Astrocyte of the spinal cord (primary cell): Measurements from ENCODE around the gene PLBD1.
A peak's percentile ranks its signal among the peaks of the same experiment; 100 is the strongest.

Experiments
- DNase-seq: peaks from one replicate; pipeline ENCODE4 v3.0.0; 2011; ENCODE audit warnings: low read depth, low spot score
- H3K4me3 ChIP-seq: 2 replicates; pipeline ENCODE4 v1.5.1; 2011; ENCODE audit warnings: low read depth, mild to moderate bottlenecking, low read length, moderate library complexity
- CTCF ChIP-seq: IDR thresholded peaks from 2 replicates; pipeline ENCODE4 v1.5.1; 2012; ENCODE audit warnings: low read depth, mild to moderate bottlenecking, low read length, inconsistent platforms
- in situ Hi-C: cut with HindIII; loops from 2 replicates; pipeline ENCODE4 v1.10.0; 2017; ENCODE audit warnings: low sequenced_read_pairs

The PLBD1 gene

GRCh38 chr12:14589169-14590004 is 21.7 kb upstream of the PLBD1 start:
- no peak for TF ChIP-seq CTCF
- no peak for DNase-seq
- in situ Hi-C loops, result no loop called here
- no peak overlapping the region for H3K4me3 ChIP-seq

- TF ChIP-seq CTCF, result no peak
Observed at GRCh38 chr12:14588571-14588970, 20.9 kb upstream of the PLBD1 start.

DNA sequence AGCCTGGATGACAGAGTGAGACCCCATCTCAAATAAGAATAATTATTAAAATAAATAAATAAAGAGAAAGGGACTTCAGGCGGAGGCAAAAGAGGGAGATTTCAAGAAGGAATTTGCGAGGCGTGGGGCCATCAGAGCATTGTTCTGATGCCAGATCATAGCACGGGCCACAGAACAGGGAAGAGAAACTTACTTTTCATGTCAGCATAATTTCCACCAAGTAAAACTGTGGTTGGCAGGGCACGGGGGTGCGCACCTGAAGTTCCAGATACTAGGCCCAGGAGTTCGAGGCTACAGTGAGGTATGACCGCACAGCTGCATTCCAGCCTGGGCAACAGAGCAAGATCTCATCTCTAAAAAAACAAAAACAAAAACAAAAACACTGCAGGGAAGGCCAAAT is 11.0 kb upstream of the PLBD1 start:
- in situ Hi-C loops, result no loop called here
- no peak for TF ChIP-seq CTCF
- H3K4me3 ChIP-seq, result no peak overlapping the region
- no peak for DNase-seq

More at GRCh38 chr12:14588571-14588970, 20.9 kb upstream of the PLBD1 start:
- in situ Hi-C loops, result no loop called here
- DNase-seq, result no peak
- no peak overlapping the region for H3K4me3 ChIP-seq

- TF ChIP-seq CTCF, result no peak
- DNase-seq, result peak; percentile 35
- in situ Hi-C loops, result no loop called here
- no peak overlapping the region for H3K4me3 ChIP-seq
Observed at GRCh38 chr12:14577344-14577743, 9.7 kb upstream of the PLBD1 start.

GRCh38 chr12:14576896-14577295 is 9.2 kb upstream of the PLBD1 start:
- in situ Hi-C loops, result no loop called here
- no peak for TF ChIP-seq CTCF
- no peak overlapping the region for H3K4me3 ChIP-seq

DNA sequence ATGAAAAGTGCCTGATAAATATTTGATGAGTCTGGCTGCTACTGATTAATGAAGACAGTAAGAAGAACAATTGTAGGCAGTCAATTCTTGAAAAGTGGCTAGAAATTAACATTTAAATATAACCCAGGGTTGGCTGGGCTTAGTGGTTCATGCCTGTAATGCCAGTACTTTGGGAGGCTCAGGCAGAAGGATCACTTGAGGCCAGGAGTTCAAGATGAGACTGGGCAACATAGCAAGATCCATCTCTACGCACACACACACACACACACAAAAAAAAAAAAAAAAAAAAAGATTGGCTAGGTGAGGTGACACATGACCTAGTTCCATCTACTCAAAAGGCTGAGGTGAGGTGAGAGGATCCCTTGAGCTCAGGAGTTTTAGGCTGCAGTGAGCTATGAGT is 7.9 kb upstream of the PLBD1 start:
- no peak overlapping the region for H3K4me3 ChIP-seq
- no peak for TF ChIP-seq CTCF
- DNase-seq, result no peak
- in situ Hi-C loops, result no loop called here

More at GRCh38 chr12:14576896-14577295, 9.2 kb upstream of the PLBD1 start:
- no peak for DNase-seq

GRCh38 chr12:14573118-14573517 is 5.4 kb upstream of the PLBD1 start:
- in situ Hi-C loops, result no loop called here
- DNase-seq, result no peak
- TF ChIP-seq CTCF, result no peak
- no peak overlapping the region for H3K4me3 ChIP-seq
